Measurements from ENCODE around the gene HSPB6.

DNA sequence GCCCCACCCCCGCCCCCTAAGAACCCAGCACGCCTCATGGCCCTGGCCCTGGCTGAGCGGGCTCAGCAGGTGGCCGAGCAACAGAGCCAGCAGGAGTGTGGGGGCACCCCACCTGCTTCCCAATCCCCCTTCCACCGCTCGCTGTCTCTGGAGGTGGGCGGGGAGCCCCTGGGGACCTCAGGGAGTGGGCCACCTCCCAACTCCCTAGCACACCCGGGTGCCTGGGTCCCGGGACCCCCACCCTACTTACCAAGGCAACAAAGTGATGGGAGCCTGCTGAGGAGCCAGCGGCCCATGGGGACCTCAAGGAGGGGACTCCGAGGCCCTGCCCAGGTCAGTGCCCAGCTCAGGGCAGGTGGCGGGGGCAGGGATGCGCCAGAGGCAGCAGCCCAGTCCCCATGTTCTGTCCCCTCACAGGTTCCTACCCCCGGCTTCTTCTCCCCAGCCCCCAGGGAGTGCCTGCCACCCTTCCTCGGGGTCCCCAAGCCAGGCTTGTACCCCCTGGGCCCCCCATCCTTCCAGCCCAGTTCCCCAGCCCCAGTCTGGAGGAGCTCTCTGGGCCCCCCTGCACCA lies 30.5 kb upstream of the HSPB6 start:
- TF ChIP-seq CTCF (IDR thresholded peaks at IDR 0.05) (no peak), YY1 (IDR thresholded peaks at IDR 0.05; ENCODE audit: low read depth) (no peak), USF1 (IDR thresholded peaks at IDR 0.05; ENCODE audit: borderline replicate concordance, low read depth) (no peak)
- TF ChIP-seq, protein P1, sequence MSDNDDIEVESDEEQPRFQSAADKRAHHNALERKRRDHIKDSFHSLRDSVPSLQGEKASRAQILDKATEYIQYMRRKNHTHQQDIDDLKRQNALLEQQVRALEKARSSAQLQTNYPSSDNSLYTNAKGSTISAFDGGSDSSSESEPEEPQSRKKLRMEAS (IDR thresholded peaks at IDR 0.05; ENCODE audit: low read depth) = no peak

Data from SK-N-SH (cell line).